Prostate gland (tissue), 2 donors: ENCODE results near the gene LONRF2.

Experiments
- POLR2A ChIP-seq: fragments of 450-650 bp; IDR thresholded peaks from one replicate; pipeline ENCODE4 v1.6.1; 2016; ENCODE audit warnings: antibody characterized with exemption, mild to moderate bottlenecking
- POLR2AphosphoS5 ChIP-seq: sonication (generic); formaldehyde crosslinking; IDR thresholded peaks from one replicate; pipeline ENCODE4 v1.6.1; 2017; ENCODE audit warnings: antibody characterized with exemption
- TF ChIP-seq, protein P1 (sequence below), 4 experiments: fragments of 200-600 bp in 2 of 4; fragments of 450-650 bp in 2 of 4; sonication (generic) in 2 of 4; IDR thresholded peaks; 1 replicate in 3 of 4; 2 replicates in 1 of 4; pipeline ENCODE4 v1.5.1; 2016 to 2019; ENCODE audit warnings: antibody characterized with exemption in 4 of 4, mild to moderate bottlenecking in 2 of 4, moderate library complexity in 2 of 4

DNA sequence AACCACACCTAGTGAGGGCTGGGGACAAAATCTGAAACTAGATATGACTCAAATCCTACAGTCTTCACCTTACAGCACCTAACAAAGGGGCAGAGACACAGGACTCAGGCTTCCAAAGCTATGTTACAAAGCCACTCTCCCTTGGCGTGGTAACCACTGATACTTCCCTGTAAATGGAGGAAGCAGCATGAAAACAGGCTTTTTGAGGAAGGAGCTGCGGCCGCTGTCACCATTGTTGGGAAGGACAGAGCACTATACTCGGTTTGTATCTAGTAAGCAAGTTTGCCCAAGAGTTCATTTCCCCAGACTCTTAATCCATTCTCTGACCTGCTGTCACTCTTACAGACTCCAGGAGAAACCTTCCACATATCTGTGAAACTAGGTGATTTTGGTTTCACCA lies 60.3 kb downstream of the LONRF2 start:
- TF ChIP-seq, protein P1, sequence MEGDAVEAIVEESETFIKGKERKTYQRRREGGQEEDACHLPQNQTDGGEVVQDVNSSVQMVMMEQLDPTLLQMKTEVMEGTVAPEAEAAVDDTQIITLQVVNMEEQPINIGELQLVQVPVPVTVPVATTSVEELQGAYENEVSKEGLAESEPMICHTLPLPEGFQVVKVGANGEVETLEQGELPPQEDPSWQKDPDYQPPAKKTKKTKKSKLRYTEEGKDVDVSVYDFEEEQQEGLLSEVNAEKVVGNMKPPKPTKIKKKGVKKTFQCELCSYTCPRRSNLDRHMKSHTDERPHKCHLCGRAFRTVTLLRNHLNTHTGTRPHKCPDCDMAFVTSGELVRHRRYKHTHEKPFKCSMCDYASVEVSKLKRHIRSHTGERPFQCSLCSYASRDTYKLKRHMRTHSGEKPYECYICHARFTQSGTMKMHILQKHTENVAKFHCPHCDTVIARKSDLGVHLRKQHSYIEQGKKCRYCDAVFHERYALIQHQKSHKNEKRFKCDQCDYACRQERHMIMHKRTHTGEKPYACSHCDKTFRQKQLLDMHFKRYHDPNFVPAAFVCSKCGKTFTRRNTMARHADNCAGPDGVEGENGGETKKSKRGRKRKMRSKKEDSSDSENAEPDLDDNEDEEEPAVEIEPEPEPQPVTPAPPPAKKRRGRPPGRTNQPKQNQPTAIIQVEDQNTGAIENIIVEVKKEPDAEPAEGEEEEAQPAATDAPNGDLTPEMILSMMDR (IDR thresholded peaks at IDR 0.05): no peak
- no peak for TF ChIP-seq POLR2A
- no peak for TF ChIP-seq POLR2AphosphoS5
